HCT116 (cell line): ENCODE measurements around the gene ANXA5.

ENCODE experiments used
- EZH2 ChIP-seq: fragments of 200-600 bp; sonication (generic); IDR thresholded peaks from 2 replicates; pipeline ENCODE4 v1.6.1; 2017; ENCODE audit warnings: antibody characterized with exemption, mixed run types
- JUND ChIP-seq: IDR thresholded peaks from 2 replicates; pipeline ENCODE4 v1.6.1; 2012
- POLR2A ChIP-seq: IDR thresholded peaks from 2 replicates; pipeline ENCODE4 v1.7.0; 2011; ENCODE audit warnings: borderline replicate concordance; ENCODE audit not compliant: insufficient read depth, insufficient read length; ENCODE audit errors: extremely low read depth
- POLR2AphosphoS5 ChIP-seq: IDR thresholded peaks from 2 replicates; pipeline ENCODE4 v1.6.1; 2011; ENCODE audit warnings: mild to moderate bottlenecking, low read depth, low read length, moderate library complexity
- SP1 ChIP-seq: IDR thresholded peaks from 2 replicates; pipeline ENCODE4 v1.6.1; 2012; ENCODE audit warnings: low read depth
- TF ChIP-seq, protein P1 (sequence below), 3 experiments: fragments of 200-600 bp in 1 of 3; sonication (generic) in 1 of 3; IDR thresholded peaks in 2 of 3; conservative IDR thresholded peaks in 1 of 3; 2 replicates each; pipeline ENCODE4 v1.5.1; 2012 to 2017; ENCODE audit warnings: low read depth in 2 of 3, low read length in 2 of 3, antibody characterized with exemption in 1 of 3, borderline replicate concordance in 1 of 3, control low read depth in 1 of 3, mild to moderate bottlenecking in 1 of 3, mixed read lengths in 1 of 3, mixed run types in 1 of 3, moderate library complexity in 1 of 3; ENCODE audit not compliant: insufficient read depth in 1 of 3

DNA sequence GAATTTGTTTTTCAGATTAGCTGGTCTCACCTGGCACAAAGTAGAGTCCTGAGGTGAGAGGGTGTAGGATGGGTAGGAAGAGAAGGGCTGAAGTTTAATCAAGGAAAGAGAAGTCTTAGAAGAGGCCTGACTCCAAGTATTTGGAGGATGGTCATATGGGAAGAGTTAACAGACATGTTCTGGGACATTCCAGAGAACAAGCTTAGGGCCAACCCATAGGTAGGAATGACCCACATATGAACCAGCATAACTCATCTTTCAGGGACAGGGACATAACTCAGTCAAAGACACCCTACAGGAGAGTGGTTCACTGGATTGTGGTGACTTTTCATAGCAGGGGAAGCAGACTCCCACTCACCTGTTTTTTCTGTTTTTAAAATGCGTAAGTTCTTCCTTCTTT lies 27.9 kb upstream of the ANXA5 start:
- TF ChIP-seq, protein P1, sequence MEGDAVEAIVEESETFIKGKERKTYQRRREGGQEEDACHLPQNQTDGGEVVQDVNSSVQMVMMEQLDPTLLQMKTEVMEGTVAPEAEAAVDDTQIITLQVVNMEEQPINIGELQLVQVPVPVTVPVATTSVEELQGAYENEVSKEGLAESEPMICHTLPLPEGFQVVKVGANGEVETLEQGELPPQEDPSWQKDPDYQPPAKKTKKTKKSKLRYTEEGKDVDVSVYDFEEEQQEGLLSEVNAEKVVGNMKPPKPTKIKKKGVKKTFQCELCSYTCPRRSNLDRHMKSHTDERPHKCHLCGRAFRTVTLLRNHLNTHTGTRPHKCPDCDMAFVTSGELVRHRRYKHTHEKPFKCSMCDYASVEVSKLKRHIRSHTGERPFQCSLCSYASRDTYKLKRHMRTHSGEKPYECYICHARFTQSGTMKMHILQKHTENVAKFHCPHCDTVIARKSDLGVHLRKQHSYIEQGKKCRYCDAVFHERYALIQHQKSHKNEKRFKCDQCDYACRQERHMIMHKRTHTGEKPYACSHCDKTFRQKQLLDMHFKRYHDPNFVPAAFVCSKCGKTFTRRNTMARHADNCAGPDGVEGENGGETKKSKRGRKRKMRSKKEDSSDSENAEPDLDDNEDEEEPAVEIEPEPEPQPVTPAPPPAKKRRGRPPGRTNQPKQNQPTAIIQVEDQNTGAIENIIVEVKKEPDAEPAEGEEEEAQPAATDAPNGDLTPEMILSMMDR (IDR thresholded peaks at IDR 0.05 in 2 of 3, conservative IDR thresholded peaks at IDR 0.05 in 1 of 3; ENCODE audit: borderline replicate concordance in 1 of 3, insufficient read depth in 1 of 3, low read depth in 2 of 3, low read length in 2 of 3), result no peak
- no peak for TF ChIP-seq POLR2A
- TF ChIP-seq EZH2, result no peak
- no peak for TF ChIP-seq SP1
- TF ChIP-seq POLR2AphosphoS5, result no peak
- TF ChIP-seq JUND, result no peak
